GM13977 (cell line): Measurements from ENCODE around the gene EHF.

Experiments
- DNase-seq: peaks from one replicate; pipeline ENCODE4 v3.0.0; 2012; ENCODE audit warnings: low spot score
- CTCF ChIP-seq: IDR thresholded peaks from 2 replicates; pipeline ENCODE4 v1.5.1; 2012; ENCODE audit warnings: mild to moderate bottlenecking, control low read depth; ENCODE audit not compliant: insufficient read depth; ENCODE audit errors: extremely low read depth, missing control alignments
- in situ Hi-C: fragments of 300-500 bp; cut with MboI; formaldehyde crosslinking; loops from one replicate; pipeline ENCODE4 v1.12.0; 2022; ENCODE audit warnings: low sequenced_read_pairs, low pct_unique_long_range_greater_than_20kb, mixed read lengths, inconsistent platforms; ENCODE audit not compliant: unreplicated experiment

The EHF gene

GRCh38 chr11:34696862-34697261, 76.0 kb downstream of the EHF start:
- no peak for DNase-seq
- TF ChIP-seq CTCF, result no peak
- in situ Hi-C loops, result no loop called here

GRCh38 chr11:34706709-34707461, 86.0 kb downstream of the EHF start:
- no peak for TF ChIP-seq CTCF
- in situ Hi-C loops, result no loop called here
- no peak for DNase-seq

- in situ Hi-C loops, result no loop called here
- DNase-seq, result no peak
- TF ChIP-seq CTCF, result no peak
Measured at GRCh38 chr11:34707462-34707840, 86.6 kb downstream of the EHF start.
